Measurements from ENCODE around the gene ELOB. TPM values are rescaled to one million over a fixed set of nuclear protein-coding genes. Genes with fewer than 3 reads are reported as not detected.

The ELOB gene
- total RNA-seq, 2 donors from 2014 or later: 158 to 208 TPM

GRCh38 chr16:2803545-2804195 is 26.6 kb upstream of the ELOB start:
- Mint-ChIP-seq H3K4me1 (ENCODE audit: low read depth) (no peaks in the 10 kb centered on the region), H3K36me3 (ENCODE audit: insufficient read depth in 2 of 2) (peaks cover 0 to 5% of the 10 kb centered on the region in 2 donors), H3K27me3 (ENCODE audit: low read depth) (peaks cover 19% of the 10 kb centered on the region), H3K4me3 (no peak overlapping the region), H3K27ac (no peak overlapping the region), H3K9me3 (peaks cover 3 to 9% of the 10 kb centered on the region in 2 donors)
- no peak for DNase-seq
- no peak for ATAC-seq (replicated peaks in 1 of 2)

GRCh38 chr16:2799859-2800226 is 22.8 kb upstream of the ELOB start:
- Mint-ChIP-seq H3K4me1 (ENCODE audit: low read depth) (no peaks in the 10 kb centered on the region), H3K9me3 (peaks cover 3 to 9% of the 10 kb centered on the region in 2 donors), H3K36me3 (ENCODE audit: insufficient read depth in 2 of 2) (peaks cover 0 to 5% of the 10 kb centered on the region in 2 donors), H3K27ac (no peak overlapping the region), H3K27me3 (ENCODE audit: low read depth) (peaks cover 14% of the 10 kb centered on the region), H3K4me3 (no peak overlapping the region)
- ATAC-seq (replicated peaks in 1 of 2): no peak
- no peak for DNase-seq

GRCh38 chr16:2799205-2799858 is 22.3 kb upstream of the ELOB start:
- DNase-seq (no peak), ATAC-seq (replicated peaks in 1 of 2) (no peak)
- peaks cover 14% of the 10 kb centered on the region for H3K27me3 Mint-ChIP-seq (ENCODE audit: low read depth)
- H3K4me1 Mint-ChIP-seq (ENCODE audit: low read depth): no peaks in the 10 kb centered on the region
- H3K4me3 Mint-ChIP-seq: no peak overlapping the region
- H3K9me3 Mint-ChIP-seq: peaks cover 2 to 8% of the 10 kb centered on the region in 2 donors
- no peak overlapping the region for H3K27ac Mint-ChIP-seq
- H3K36me3 Mint-ChIP-seq (ENCODE audit: insufficient read depth in 2 of 2): peaks cover 0 to 5% of the 10 kb centered on the region in 2 donors

GRCh38 chr16:2798723-2799204 is 21.7 kb upstream of the ELOB start:
- no peak overlapping the region for H3K4me3 Mint-ChIP-seq
- no peak for ATAC-seq (replicated peaks in 1 of 2)
- peaks cover 0 to 3% of the 10 kb centered on the region in 2 donors for H3K36me3 Mint-ChIP-seq (ENCODE audit: insufficient read depth in 2 of 2)

GRCh38 chr16:2795395-2796143 is 18.5 kb upstream of the ELOB start:
- no peaks in the 10 kb centered on the region for H3K4me1 Mint-ChIP-seq (ENCODE audit: low read depth)
- H3K27ac Mint-ChIP-seq: no peak overlapping the region
- ATAC-seq (replicated peaks in 1 of 2): no peak
- H3K27me3 Mint-ChIP-seq (ENCODE audit: low read depth): peaks cover 19% of the 10 kb centered on the region
- DNase-seq: no peak
- no peak overlapping the region for H3K4me3 Mint-ChIP-seq
- H3K9me3 Mint-ChIP-seq: no peaks in the 10 kb centered on the region
- H3K36me3 Mint-ChIP-seq (ENCODE audit: insufficient read depth in 2 of 2): no peaks in the 10 kb centered on the region

More at GRCh38 chr16:2798723-2799204, 21.7 kb upstream of the ELOB start:
- no peaks in the 10 kb centered on the region for H3K4me1 Mint-ChIP-seq (ENCODE audit: low read depth)
- DNase-seq: no peak
- peaks cover 11% of the 10 kb centered on the region for H3K27me3 Mint-ChIP-seq (ENCODE audit: low read depth)
- peaks cover under 1 to 3% of the 10 kb centered on the region in 2 donors for H3K9me3 Mint-ChIP-seq
- H3K27ac Mint-ChIP-seq: no peak overlapping the region

- Mint-ChIP-seq H3K4me3 (no peak overlapping the region), H3K27ac (no peak overlapping the region), H3K36me3 (ENCODE audit: insufficient read depth in 2 of 2) (no peaks in the 10 kb centered on the region), H3K27me3 (ENCODE audit: low read depth) (peaks cover 24% of the 10 kb centered on the region), H3K4me1 (ENCODE audit: low read depth) (no peaks in the 10 kb centered on the region), H3K9me3 (no peaks in the 10 kb centered on the region)
- DNase-seq: no peak
- no peak for ATAC-seq (replicated peaks in 1 of 2)
These were observed 15.9 kb upstream of the ELOB start for GRCh38 chr16:2792940-2793339.

- no peak for ATAC-seq (replicated peaks in 1 of 2)
These were observed 14.1 kb upstream of the ELOB start for GRCh38 chr16:2791174-2791573.

GRCh38 chr16:2790631-2791030 is 13.6 kb upstream of the ELOB start:
- no peaks in the 10 kb centered on the region for H3K36me3 Mint-ChIP-seq (ENCODE audit: insufficient read depth in 2 of 2)
- peaks cover 6% of the 10 kb centered on the region for H3K4me1 Mint-ChIP-seq (ENCODE audit: low read depth)
- H3K27me3 Mint-ChIP-seq (ENCODE audit: low read depth): peaks cover 23% of the 10 kb centered on the region
- H3K9me3 Mint-ChIP-seq: no peaks in the 10 kb centered on the region
- ATAC-seq (replicated peaks in 1 of 2) (no peak), DNase-seq (no peak)
- no peak overlapping the region for H3K4me3 Mint-ChIP-seq
- H3K27ac Mint-ChIP-seq: no peak overlapping the region

More at GRCh38 chr16:2791174-2791573, 14.1 kb upstream of the ELOB start:
- Mint-ChIP-seq H3K36me3 (ENCODE audit: insufficient read depth in 2 of 2) (no peaks in the 10 kb centered on the region), H3K9me3 (no peaks in the 10 kb centered on the region), H3K4me1 (ENCODE audit: low read depth) (peaks cover 3% of the 10 kb centered on the region), H3K27me3 (ENCODE audit: low read depth) (peaks cover 26% of the 10 kb centered on the region), H3K27ac (no peak overlapping the region), H3K4me3 (no peak overlapping the region)
- DNase-seq: no peak

GRCh38 chr16:2787961-2788360 is 10.9 kb upstream of the ELOB start:
- ATAC-seq (replicated peaks in 1 of 2) (no peak), DNase-seq (no peak)
- Mint-ChIP-seq H3K27ac (peak overlapping the region; percentile 29), H3K4me3 (no peak overlapping the region), H3K9me3 (no peaks in the 10 kb centered on the region), H3K4me1 (ENCODE audit: low read depth) (peaks cover 11% of the 10 kb centered on the region), H3K36me3 (ENCODE audit: insufficient read depth in 2 of 2) (no peaks in the 10 kb centered on the region), H3K27me3 (ENCODE audit: low read depth) (peaks cover 23% of the 10 kb centered on the region)

- H3K27me3 Mint-ChIP-seq (ENCODE audit: low read depth): peaks cover 23% of the 10 kb centered on the region
- H3K9me3 Mint-ChIP-seq: no peaks in the 10 kb centered on the region
- H3K36me3 Mint-ChIP-seq (ENCODE audit: insufficient read depth in 2 of 2): no peaks in the 10 kb centered on the region
- ATAC-seq (replicated peaks in 1 of 2) (no peak), DNase-seq (no peak)
- peaks cover 11% of the 10 kb centered on the region for H3K4me1 Mint-ChIP-seq (ENCODE audit: low read depth)
- H3K4me3 Mint-ChIP-seq: peak within 1 kb of the TSS in 1 of 2 donors; percentile 59
- H3K27ac Mint-ChIP-seq: peak within 1 kb of the TSS; percentile 29
These were observed 10.3 kb upstream of the ELOB start, which contains the start of gene PRSS33 for GRCh38 chr16:2787406-2787805. Gene PRSS33 (minus strand): TSS chr16:2787560. CDS start chr16:2786547, 1,013 bp downstream.

- ATAC-seq (replicated peaks in 1 of 2): no peak
- Mint-ChIP-seq H3K9me3 (no peaks in the 10 kb centered on the region), H3K27me3 (ENCODE audit: low read depth) (peaks cover 17% of the 10 kb centered on the region), H3K4me3 (no peak overlapping the region), H3K36me3 (ENCODE audit: insufficient read depth in 2 of 2) (no peaks in the 10 kb centered on the region), H3K27ac (no peak overlapping the region), H3K4me1 (ENCODE audit: low read depth) (peaks cover 11% of the 10 kb centered on the region)
- DNase-seq: no peak
These were observed 9.7 kb upstream of the ELOB start for GRCh38 chr16:2786826-2787151.

GRCh38 chr16:2786061-2786825 is 9.2 kb upstream of the ELOB start:
- Mint-ChIP-seq H3K4me3 (peak overlapping the region; percentile 59), H3K27ac (no peak overlapping the region), H3K4me1 (ENCODE audit: low read depth) (peaks cover 11% of the 10 kb centered on the region), H3K9me3 (no peaks in the 10 kb centered on the region), H3K27me3 (ENCODE audit: low read depth) (peaks cover 13% of the 10 kb centered on the region), H3K36me3 (ENCODE audit: insufficient read depth in 2 of 2) (no peaks in the 10 kb centered on the region)
- DNase-seq: no peak
- ATAC-seq (replicated peaks in 1 of 2): no peak
